ENCODE data around the gene FLNB. TPM values are rescaled to one million over a fixed set of nuclear protein-coding genes. Genes with fewer than 3 reads are reported as not detected.
A peak's percentile ranks its signal among the peaks of the same experiment; 100 is the strongest.

The FLNB gene
- total RNA-seq, 1 donor from 2014 or later = 83.3 TPM

DNA sequence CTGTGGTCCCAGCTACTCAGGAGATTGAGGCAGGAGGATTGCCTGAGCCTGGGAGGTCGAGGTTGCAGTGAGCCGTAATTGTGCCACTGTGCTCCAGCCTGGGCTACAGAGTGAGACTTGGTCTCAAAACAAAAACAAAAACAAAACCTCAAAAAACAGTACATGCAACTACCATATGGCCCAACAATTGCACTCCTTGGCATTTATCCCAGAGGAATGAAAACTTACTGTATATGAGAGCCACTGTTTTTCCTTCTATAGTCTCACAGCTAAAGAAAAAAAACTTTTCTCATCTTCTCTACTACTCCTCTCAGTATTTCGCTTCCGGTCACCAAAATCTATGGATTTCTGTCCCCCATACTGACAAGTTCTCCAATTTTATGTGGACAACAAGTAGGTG lies 84.3 kb downstream of the FLNB start:
- Histone ChIP-seq H3K27ac (no peak overlapping the region), H3K4me1 (no peaks in the 10 kb centered on the region), H3K27me3 (ENCODE audit: low read depth) (no peaks in the 10 kb centered on the region), H3K36me3 (peaks cover 14% of the 10 kb centered on the region), H3K9me3 (no peaks in the 10 kb centered on the region), H3K4me3 (no peak overlapping the region)
- TF ChIP-seq, protein P1, sequence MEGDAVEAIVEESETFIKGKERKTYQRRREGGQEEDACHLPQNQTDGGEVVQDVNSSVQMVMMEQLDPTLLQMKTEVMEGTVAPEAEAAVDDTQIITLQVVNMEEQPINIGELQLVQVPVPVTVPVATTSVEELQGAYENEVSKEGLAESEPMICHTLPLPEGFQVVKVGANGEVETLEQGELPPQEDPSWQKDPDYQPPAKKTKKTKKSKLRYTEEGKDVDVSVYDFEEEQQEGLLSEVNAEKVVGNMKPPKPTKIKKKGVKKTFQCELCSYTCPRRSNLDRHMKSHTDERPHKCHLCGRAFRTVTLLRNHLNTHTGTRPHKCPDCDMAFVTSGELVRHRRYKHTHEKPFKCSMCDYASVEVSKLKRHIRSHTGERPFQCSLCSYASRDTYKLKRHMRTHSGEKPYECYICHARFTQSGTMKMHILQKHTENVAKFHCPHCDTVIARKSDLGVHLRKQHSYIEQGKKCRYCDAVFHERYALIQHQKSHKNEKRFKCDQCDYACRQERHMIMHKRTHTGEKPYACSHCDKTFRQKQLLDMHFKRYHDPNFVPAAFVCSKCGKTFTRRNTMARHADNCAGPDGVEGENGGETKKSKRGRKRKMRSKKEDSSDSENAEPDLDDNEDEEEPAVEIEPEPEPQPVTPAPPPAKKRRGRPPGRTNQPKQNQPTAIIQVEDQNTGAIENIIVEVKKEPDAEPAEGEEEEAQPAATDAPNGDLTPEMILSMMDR (IDR thresholded peaks at IDR 0.05) = no peak
- DNase-seq (no peak), ATAC-seq (no peak)
- intact Hi-C loops (cut with DNase I) = no loop called here

DNA sequence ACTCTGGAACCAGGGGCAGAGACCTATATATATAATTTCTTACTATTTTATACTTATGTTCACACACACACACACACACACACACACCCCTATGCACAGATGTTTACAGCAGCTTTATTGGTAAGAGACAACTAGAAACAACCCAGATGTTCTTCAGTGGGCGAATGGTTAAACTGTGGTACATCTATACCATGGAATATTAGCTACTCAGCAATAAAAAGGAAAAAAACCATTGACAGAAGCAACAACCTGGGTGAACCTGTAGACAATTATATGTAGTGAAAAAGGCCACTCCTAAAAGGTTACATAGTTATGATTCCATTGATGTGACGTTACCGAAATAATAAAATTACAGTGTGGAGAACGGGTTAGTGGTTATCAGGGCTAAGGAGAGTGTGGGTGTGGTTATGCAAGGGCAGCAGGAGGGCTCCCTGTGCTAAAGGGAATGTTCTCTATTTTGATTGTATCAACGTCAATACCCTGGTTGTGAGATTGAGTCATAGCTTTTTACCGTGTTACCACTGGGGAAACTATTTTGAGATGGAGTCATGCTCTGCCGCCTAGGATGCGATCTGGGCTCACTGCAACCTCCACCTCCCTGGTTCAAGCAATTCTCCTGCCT lies 85.5 kb downstream of the FLNB start:
- H3K36me3 ChIP-seq = peaks cover 20% of the 10 kb centered on the region

GRCh38 chr3:58094657-58095056 lies 86.4 kb downstream of the FLNB start:
- Histone ChIP-seq H3K9me3 (no peaks in the 10 kb centered on the region), H3K27me3 (ENCODE audit: low read depth) (no peaks in the 10 kb centered on the region), H3K4me1 (no peaks in the 10 kb centered on the region), H3K4me3 (no peak overlapping the region), H3K27ac (no peak overlapping the region), H3K36me3 (peaks cover 29% of the 10 kb centered on the region)
- intact Hi-C loops (cut with DNase I) = no loop called here
- TF ChIP-seq, protein P1 (IDR thresholded peaks at IDR 0.05) = no peak
- DNase-seq (no peak), ATAC-seq (no peak)

More for the DNA sequence above, 85.5 kb downstream of the FLNB start:
- DNase-seq (no peak), ATAC-seq (peak; percentile 89 to 92)
- Histone ChIP-seq H3K4me3 (no peak overlapping the region), H3K27me3 (ENCODE audit: low read depth) (no peaks in the 10 kb centered on the region), H3K9me3 (no peaks in the 10 kb centered on the region), H3K27ac (no peak overlapping the region), H3K4me1 (no peaks in the 10 kb centered on the region)
- intact Hi-C loops (cut with DNase I) = no loop called here
- TF ChIP-seq, protein P1 (IDR thresholded peaks at IDR 0.05) = no peak

- intact Hi-C loops (cut with DNase I) = no loop called here
- Histone ChIP-seq H3K4me1 (no peaks in the 10 kb centered on the region), H3K4me3 (no peak overlapping the region), H3K27me3 (ENCODE audit: low read depth) (no peaks in the 10 kb centered on the region), H3K27ac (no peak overlapping the region), H3K36me3 (peaks cover 36% of the 10 kb centered on the region), H3K9me3 (no peaks in the 10 kb centered on the region)
- no peak for DNase-seq
- peak; percentile 13 to 36 for ATAC-seq
- TF ChIP-seq, protein P1 (IDR thresholded peaks at IDR 0.05) = no peak
Measured at GRCh38 chr3:58095603-58096138, 87.4 kb downstream of the FLNB start.

GRCh38 chr3:58098531-58098930 lies 90.3 kb downstream of the FLNB start:
- Histone ChIP-seq H3K4me3 (no peak overlapping the region), H3K4me1 (peaks cover 8% of the 10 kb centered on the region), H3K27me3 (ENCODE audit: low read depth) (no peaks in the 10 kb centered on the region), H3K36me3 (peaks cover 54% of the 10 kb centered on the region), H3K27ac (no peak overlapping the region), H3K9me3 (no peaks in the 10 kb centered on the region)
- TF ChIP-seq, protein P1 (IDR thresholded peaks at IDR 0.05) = no peak
- DNase-seq (no peak), ATAC-seq (no peak)
- intact Hi-C loops (cut with DNase I) = no loop called here

Measured in lower lobe of right lung (tissue), 2 donors.